ENCODE data around the gene TAGAP. TPM values are rescaled to one million over a fixed set of nuclear protein-coding genes. Genes with fewer than 3 reads are reported as not detected.

The TAGAP gene
- total RNA-seq, 1 experiment from 2014 or later = not detected

GRCh38 chr6:159036673-159037072 is 8.1 kb downstream of the TAGAP start:
- no peak overlapping the region for H2AFZ ChIP-seq (ENCODE audit: low read length)

More at GRCh38 chr6:159036673-159037072, 8.1 kb downstream of the TAGAP start:
- Histone ChIP-seq H4K5ac (ENCODE audit: insufficient read length, low read depth, low read length) (no peak overlapping the region), H3K4me2 (ENCODE audit: insufficient read depth, insufficient read length, low read length) (no peak overlapping the region), H3K9me3 (ENCODE audit: control insufficient read depth, low read depth, low read length) (no peaks in the 10 kb centered on the region), H4K91ac (ENCODE audit: insufficient read length, low read depth, low read length) (no peak overlapping the region), H3K79me1 (ENCODE audit: insufficient read depth, low read depth, low read length, poor library complexity, severe bottlenecking) (no peaks in the 10 kb centered on the region), H2BK20ac (ENCODE audit: low read depth, low read length, poor library complexity, severe bottlenecking) (no peak overlapping the region), H4K8ac (replicated peaks; ENCODE audit: insufficient read length, low read depth, low read length) (no peak overlapping the region), H2AK5ac (ENCODE audit: insufficient read length, low read length) (no peak overlapping the region), H3K27me3 (ENCODE audit: insufficient read depth, low read length) (no peaks in the 10 kb centered on the region), H3K4me1 (ENCODE audit: insufficient read depth, low read length) (no peaks in the 10 kb centered on the region), H3K23me2 (ENCODE audit: insufficient read length, low read depth, low read length, poor library complexity, severe bottlenecking) (no peaks in the 10 kb centered on the region), H2BK120ac (ENCODE audit: low read depth, low read length, poor library complexity, severe bottlenecking) (no peak overlapping the region), H2BK12ac (ENCODE audit: insufficient read length, low read depth, low read length) (no peak overlapping the region), H4K20me1 (ENCODE audit: control insufficient read depth, insufficient read depth, insufficient read length) (no peaks in the 10 kb centered on the region), H2BK15ac (ENCODE audit: low read depth, low read length) (no peak overlapping the region), H3K14ac (ENCODE audit: insufficient read depth, low read length) (no peak overlapping the region), H3T11ph (ENCODE audit: low read length) (no peak overlapping the region), H3K79me2 (ENCODE audit: insufficient read depth, low read length) (no peaks in the 10 kb centered on the region), H3K27ac (ENCODE audit: insufficient read length, low read depth, low read length) (no peak overlapping the region), H3K23ac (ENCODE audit: insufficient read length, low read depth, low read length) (no peak overlapping the region), H3K18ac (ENCODE audit: insufficient read length, low read depth, low read length) (no peak overlapping the region), H3K4ac (ENCODE audit: low read depth, low read length) (no peak overlapping the region), H3K56ac (ENCODE audit: insufficient read length, low read depth, low read length) (no peak overlapping the region), H3K9ac (ENCODE audit: extremely low read depth, insufficient read length, low read length) (no peak overlapping the region), H2BK5ac (ENCODE audit: insufficient read length, low read length) (no peak overlapping the region)
- Mint-ChIP-seq H3K4me1 (no peaks in the 10 kb centered on the region; a peak in 1 of 4 replicates), H3K4me3 (no peak overlapping the region), H3K27me3 (ENCODE audit: low read depth) (no peaks in the 10 kb centered on the region), H3K27ac (no peak overlapping the region), H3K36me3 (ENCODE audit: insufficient read depth in 1 of 3, low read depth in 3 of 3) (no peaks in the 10 kb centered on the region), H3K9me3 (no peaks in the 10 kb centered on the region)
- no CpG with 5 or more reads among the region's 14 CpGs for WGBS (ENCODE audit: extremely low coverage, insufficient read length, low lambda C conversion rate)
- no peak for TF ChIP-seq CTCF (conservative IDR thresholded peaks at IDR 0.05)
- DNase-seq = no peak

Measured in H9 (cell line).